Measurements from ENCODE around the gene MIPEP. TPM values are rescaled to one million over a fixed set of nuclear protein-coding genes. Genes with fewer than 3 reads are reported as not detected.

The MIPEP gene
- total RNA-seq, 4 donors from 2014 or later, result 5.2 to 20.1 (median 17.8) TPM

- TF ChIP-seq EP300 (IDR thresholded peaks at IDR 0.05; ENCODE audit: low read depth) (no peak), POLR2AphosphoS5 (IDR thresholded peaks at IDR 0.05) (no peak), POLR2A (IDR thresholded peaks at IDR 0.05) (no peak)
- TF ChIP-seq, protein P1, sequence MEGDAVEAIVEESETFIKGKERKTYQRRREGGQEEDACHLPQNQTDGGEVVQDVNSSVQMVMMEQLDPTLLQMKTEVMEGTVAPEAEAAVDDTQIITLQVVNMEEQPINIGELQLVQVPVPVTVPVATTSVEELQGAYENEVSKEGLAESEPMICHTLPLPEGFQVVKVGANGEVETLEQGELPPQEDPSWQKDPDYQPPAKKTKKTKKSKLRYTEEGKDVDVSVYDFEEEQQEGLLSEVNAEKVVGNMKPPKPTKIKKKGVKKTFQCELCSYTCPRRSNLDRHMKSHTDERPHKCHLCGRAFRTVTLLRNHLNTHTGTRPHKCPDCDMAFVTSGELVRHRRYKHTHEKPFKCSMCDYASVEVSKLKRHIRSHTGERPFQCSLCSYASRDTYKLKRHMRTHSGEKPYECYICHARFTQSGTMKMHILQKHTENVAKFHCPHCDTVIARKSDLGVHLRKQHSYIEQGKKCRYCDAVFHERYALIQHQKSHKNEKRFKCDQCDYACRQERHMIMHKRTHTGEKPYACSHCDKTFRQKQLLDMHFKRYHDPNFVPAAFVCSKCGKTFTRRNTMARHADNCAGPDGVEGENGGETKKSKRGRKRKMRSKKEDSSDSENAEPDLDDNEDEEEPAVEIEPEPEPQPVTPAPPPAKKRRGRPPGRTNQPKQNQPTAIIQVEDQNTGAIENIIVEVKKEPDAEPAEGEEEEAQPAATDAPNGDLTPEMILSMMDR (IDR thresholded peaks at IDR 0.05), result no peak
- Histone ChIP-seq H3K27me3 (no peaks in the 10 kb centered on the region), H3K4me1 (no peaks in the 10 kb centered on the region), H3K9me3 (no peaks in the 10 kb centered on the region), H3K27ac (no peak overlapping the region), H3K4me3 (no peak overlapping the region), H3K36me3 (no peaks in the 10 kb centered on the region)
- intact Hi-C loops (cut with DNase I; ENCODE audit: low total_unique reads) (no loop called here), in situ Hi-C loops (cut with MboI; ENCODE audit: low pct_ligation_motif_present in 1 of 4, low pct_unique_long_range_greater_than_20kb in 1 of 4, low sequenced_read_pairs in 3 of 4) (no loop called here)
- WGBS, 2 donors (ENCODE audit: low coverage in 1 of 2), result 82 to 90% methylated on average over 4 to 5 of the region's 5 CpGs
- DNase-seq, result no peak
Observed at GRCh38 chr13:23736541-23736940, 152.7 kb downstream of the MIPEP start.

GRCh38 chr13:23735329-23735728 is 153.9 kb downstream of the MIPEP start:
- Histone ChIP-seq H3K36me3 (no peaks in the 10 kb centered on the region), H3K27ac (no peak overlapping the region), H3K4me1 (no peaks in the 10 kb centered on the region), H3K9me3 (no peaks in the 10 kb centered on the region), H3K4me3 (no peak overlapping the region), H3K27me3 (no peaks in the 10 kb centered on the region)
- intact Hi-C loops (cut with DNase I; ENCODE audit: low total_unique reads), result no loop called here
- in situ Hi-C loops (cut with MboI; ENCODE audit: low pct_ligation_motif_present in 1 of 4, low pct_unique_long_range_greater_than_20kb in 1 of 4, low sequenced_read_pairs in 3 of 4), result no loop called here
- DNase-seq, result no peak
- 70 to 82% methylated on average over 2 of the region's 2 CpGs for WGBS, 2 donors (ENCODE audit: low coverage in 1 of 2)
- TF ChIP-seq, protein P1 (IDR thresholded peaks at IDR 0.05), result no peak
- TF ChIP-seq EP300 (IDR thresholded peaks at IDR 0.05; ENCODE audit: low read depth) (no peak), POLR2AphosphoS5 (IDR thresholded peaks at IDR 0.05) (no peak), POLR2A (IDR thresholded peaks at IDR 0.05) (no peak)

DNA sequence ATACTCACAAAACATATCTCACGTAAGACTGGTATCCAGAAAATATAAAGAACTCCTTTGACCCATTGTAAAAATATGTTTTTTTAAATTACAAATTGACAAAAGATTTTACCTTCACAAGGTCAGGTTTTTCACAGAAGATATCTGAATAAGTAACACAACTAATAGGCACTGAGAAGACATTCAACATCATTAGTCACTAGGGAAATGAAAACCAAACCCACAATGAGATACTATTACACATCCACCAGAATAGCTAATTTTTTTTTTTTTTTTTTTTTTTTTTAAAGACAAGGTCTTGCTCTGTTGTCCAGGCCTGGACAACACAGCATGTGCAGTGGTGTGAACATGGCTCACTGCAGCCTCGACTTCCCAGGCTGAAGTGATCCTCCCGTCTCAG is 157.5 kb downstream of the MIPEP start:
- in situ Hi-C loops (cut with MboI; ENCODE audit: low pct_ligation_motif_present in 1 of 4, low pct_unique_long_range_greater_than_20kb in 1 of 4, low sequenced_read_pairs in 3 of 4), result no loop called here

DNA sequence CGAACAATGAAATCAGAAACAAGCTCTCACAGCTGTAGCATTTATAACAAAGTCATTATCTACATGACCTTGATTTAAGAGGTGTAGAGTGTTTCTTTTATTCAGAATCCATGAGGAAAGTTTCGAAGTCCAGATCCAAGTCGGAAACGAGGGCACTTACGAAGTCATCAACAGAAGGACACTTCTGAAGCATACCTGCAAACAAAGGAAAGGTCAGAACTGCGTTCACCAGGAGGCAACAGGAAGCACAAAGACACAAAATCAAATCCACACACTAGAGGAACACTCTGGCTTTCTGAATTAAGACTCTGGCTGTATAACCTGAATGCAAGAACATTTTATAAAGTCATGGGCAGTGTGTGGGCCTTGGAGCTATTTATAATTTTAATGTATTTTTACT is 158.9 kb downstream of the MIPEP start:
- Histone ChIP-seq H3K36me3 (no peaks in the 10 kb centered on the region), H3K4me1 (no peaks in the 10 kb centered on the region), H3K27me3 (no peaks in the 10 kb centered on the region), H3K4me3 (no peak overlapping the region), H3K9me3 (no peaks in the 10 kb centered on the region), H3K27ac (no peak overlapping the region)
- DNase-seq, result no peak
- no peak for TF ChIP-seq POLR2A (IDR thresholded peaks at IDR 0.05)
- TF ChIP-seq POLR2AphosphoS5 (IDR thresholded peaks at IDR 0.05), result no peak
- TF ChIP-seq, protein P1 (IDR thresholded peaks at IDR 0.05), result no peak
- no peak for TF ChIP-seq EP300 (IDR thresholded peaks at IDR 0.05; ENCODE audit: low read depth)
- in situ Hi-C loops (cut with MboI; ENCODE audit: low pct_ligation_motif_present in 1 of 4, low pct_unique_long_range_greater_than_20kb in 1 of 4, low sequenced_read_pairs in 3 of 4), result no loop called here
- 83 to 84% methylated on average over 6 of the region's 6 CpGs for WGBS, 2 donors (ENCODE audit: low coverage in 1 of 2)
- intact Hi-C loops (cut with DNase I; ENCODE audit: low total_unique reads), result no loop called here

More for the DNA sequence above, 157.5 kb downstream of the MIPEP start:
- Histone ChIP-seq H3K36me3 (no peaks in the 10 kb centered on the region), H3K27ac (no peak overlapping the region), H3K9me3 (no peaks in the 10 kb centered on the region), H3K27me3 (no peaks in the 10 kb centered on the region), H3K4me1 (no peaks in the 10 kb centered on the region), H3K4me3 (no peak overlapping the region)
- WGBS, 2 donors (ENCODE audit: low coverage in 1 of 2), result 97 to 100% methylated on average over 1 to 3 of the region's 3 CpGs
- no peak for DNase-seq
- TF ChIP-seq POLR2AphosphoS5 (IDR thresholded peaks at IDR 0.05), result no peak
- no peak for TF ChIP-seq EP300 (IDR thresholded peaks at IDR 0.05; ENCODE audit: low read depth)
- no peak for TF ChIP-seq POLR2A (IDR thresholded peaks at IDR 0.05)
- TF ChIP-seq, protein P1 (IDR thresholded peaks at IDR 0.05), result no peak
- intact Hi-C loops (cut with DNase I; ENCODE audit: low total_unique reads), result no loop called here

Data from transverse colon (tissue), 4 donors.